ENCODE measurements around the gene TTC39C. TPM values are rescaled to one million over a fixed set of nuclear protein-coding genes. Genes with fewer than 3 reads are reported as not detected.
"Not testable (repeated sequence)": the region's sequence is repeated elsewhere in the genome, so short reads cannot be mapped to it uniquely, and the experiment has no call there.

TTC39C gene
- total RNA-seq, 1 experiment from 2014 or later, result not detected

DNA sequence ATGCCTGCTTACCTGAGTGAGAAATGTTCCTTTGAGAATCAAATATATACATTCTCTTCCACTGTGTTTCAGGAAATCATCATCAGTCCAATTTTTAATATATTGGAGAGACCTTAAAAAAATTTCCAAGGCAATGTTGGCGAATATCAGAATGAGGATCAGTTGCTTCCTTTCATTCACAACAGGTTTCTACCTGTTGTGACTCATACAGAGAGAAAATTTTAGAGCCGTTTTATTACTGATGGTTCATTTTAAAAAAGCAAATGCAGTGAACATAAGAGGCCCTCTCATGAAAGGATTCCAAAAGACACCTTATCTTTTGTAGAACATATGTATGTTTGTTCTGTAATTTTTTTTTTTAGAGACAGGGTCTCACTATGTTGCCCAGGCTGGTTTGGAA lies 42.0 kb downstream of the TTC39C start:
- H3K36me3 ChIP-seq (ENCODE audit: insufficient read depth, low read length), result no peaks in the 10 kb centered on the region
- H3K4me2 ChIP-seq (ENCODE audit: low read depth, low read length, poor library complexity, severe bottlenecking), result no peak overlapping the region
- DNase-seq, result no peak
- no peaks in the 10 kb centered on the region for H3K79me2 ChIP-seq (ENCODE audit: low read length)
- H3K4me1 ChIP-seq (ENCODE audit: low read length), result peaks cover 10% of the 10 kb centered on the region
- no peaks in the 10 kb centered on the region for H4K20me1 ChIP-seq (ENCODE audit: insufficient read depth, low read depth, low read length)
- H3K27me3 ChIP-seq (ENCODE audit: low read length), result no peaks in the 10 kb centered on the region
- H3K27ac ChIP-seq (ENCODE audit: low read length), result no peak overlapping the region
- no peak overlapping the region for H2AFZ ChIP-seq (ENCODE audit: low read length)
- no peak overlapping the region for H3K4me3 ChIP-seq (ENCODE audit: low read length)
- no peak overlapping the region for H3K9ac ChIP-seq (ENCODE audit: low read length)
- no peaks in the 10 kb centered on the region for H3K9me3 ChIP-seq (ENCODE audit: low read length)
- H3K9me2 ChIP-seq (replicated peaks; ENCODE audit: insufficient read depth, low read length), result no peaks in the 10 kb centered on the region

DNA sequence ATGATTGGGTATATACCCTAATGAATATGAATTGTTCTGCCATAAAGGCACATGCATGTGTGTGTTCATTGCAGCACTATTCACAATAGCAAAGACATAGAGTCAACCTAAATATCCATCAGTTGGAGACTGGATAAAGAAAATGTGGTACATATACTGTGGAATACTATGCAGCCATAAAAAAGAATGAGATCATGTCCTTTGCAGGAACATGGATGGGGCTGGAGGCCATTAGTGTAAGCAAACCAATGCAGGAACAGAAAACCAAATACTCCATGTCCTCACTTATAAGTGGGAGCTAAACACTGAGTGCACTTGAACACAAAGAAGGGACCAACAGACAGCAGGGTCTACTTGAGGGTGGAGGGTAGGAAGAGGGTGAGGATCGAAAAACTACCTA lies 43.2 kb downstream of the TTC39C start:
- H3K4me1 ChIP-seq (ENCODE audit: low read length), result peaks cover 10% of the 10 kb centered on the region
- H3K4me2 ChIP-seq (ENCODE audit: low read depth, low read length, poor library complexity, severe bottlenecking), result no peak overlapping the region
- no peak for DNase-seq
- H3K27me3 ChIP-seq (ENCODE audit: low read length), result no peaks in the 10 kb centered on the region
- H3K9me3 ChIP-seq (ENCODE audit: low read length), result no peaks in the 10 kb centered on the region
- no peak overlapping the region for H3K4me3 ChIP-seq (ENCODE audit: low read length)
- no peak overlapping the region for H3K27ac ChIP-seq (ENCODE audit: low read length)
- H3K9ac ChIP-seq (ENCODE audit: low read length), result no peak overlapping the region
- no peak overlapping the region for H2AFZ ChIP-seq (ENCODE audit: low read length)
- H4K20me1 ChIP-seq (ENCODE audit: insufficient read depth, low read depth, low read length), result no peaks in the 10 kb centered on the region
- H3K9me2 ChIP-seq (replicated peaks; ENCODE audit: insufficient read depth, low read length), result no peaks in the 10 kb centered on the region
- no peaks in the 10 kb centered on the region for H3K79me2 ChIP-seq (ENCODE audit: low read length)
- H3K36me3 ChIP-seq (ENCODE audit: insufficient read depth, low read length), result no peaks in the 10 kb centered on the region

DNA sequence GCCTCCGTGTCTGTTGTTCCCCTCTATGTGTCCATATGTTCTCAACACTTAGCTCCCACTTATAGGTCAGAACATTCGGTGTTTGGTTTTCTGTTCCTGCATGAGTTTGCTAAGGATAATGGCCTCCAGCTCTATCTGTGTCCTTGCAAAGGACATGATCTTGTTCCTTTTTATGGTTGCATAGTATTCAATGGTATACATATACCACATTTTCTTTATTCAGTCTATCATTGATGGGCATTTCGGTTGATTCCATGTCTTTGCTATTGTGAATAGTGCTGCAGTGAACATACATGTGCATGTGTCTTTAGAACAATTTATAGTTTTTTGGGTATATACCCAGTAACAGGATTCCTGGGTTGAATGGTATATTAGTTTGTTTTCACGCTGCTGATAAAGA lies 44.8 kb downstream of the TTC39C start:
- H4K20me1 ChIP-seq (ENCODE audit: insufficient read depth, low read depth, low read length); H3K4me2 ChIP-seq (ENCODE audit: low read depth, low read length, poor library complexity, severe bottlenecking); H3K9me3 ChIP-seq (ENCODE audit: low read length); H3K4me3 ChIP-seq (ENCODE audit: low read length); H3K4me1 ChIP-seq (ENCODE audit: low read length); H3K36me3 ChIP-seq (ENCODE audit: insufficient read depth, low read length); H3K9ac ChIP-seq (ENCODE audit: low read length); H3K27ac ChIP-seq (ENCODE audit: low read length); H3K9me2 ChIP-seq (replicated peaks; ENCODE audit: insufficient read depth, low read length); H2AFZ ChIP-seq (ENCODE audit: low read length); H3K27me3 ChIP-seq (ENCODE audit: low read length); DNase-seq; H3K79me2 ChIP-seq (ENCODE audit: low read length): not testable (repeated sequence)

DNA sequence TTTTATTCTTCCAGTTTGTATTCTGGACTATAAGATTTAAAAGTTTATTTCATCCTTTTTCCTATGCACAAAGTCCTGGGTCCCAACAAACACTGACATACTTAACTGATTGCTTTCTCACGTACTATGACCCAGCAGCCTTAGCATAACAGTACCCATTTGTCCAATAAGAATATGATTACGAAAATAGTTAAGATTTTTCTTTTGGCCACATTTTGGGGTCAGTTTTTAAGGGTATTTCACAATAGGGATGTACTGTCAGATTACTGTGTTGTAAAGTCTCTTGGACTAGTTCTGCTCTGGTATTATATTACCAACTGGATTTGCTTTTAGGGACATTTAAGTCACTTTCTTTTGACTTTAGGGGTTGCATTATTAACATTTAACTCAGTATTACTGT lies 46.1 kb downstream of the TTC39C start:
- H3K27me3 ChIP-seq (ENCODE audit: low read length), result no peaks in the 10 kb centered on the region
- H3K9me3 ChIP-seq (ENCODE audit: low read length), result no peaks in the 10 kb centered on the region
- H3K27ac ChIP-seq (ENCODE audit: low read length), result no peak overlapping the region
- H3K4me1 ChIP-seq (ENCODE audit: low read length), result peaks cover 2% of the 10 kb centered on the region
- no peak overlapping the region for H3K4me2 ChIP-seq (ENCODE audit: low read depth, low read length, poor library complexity, severe bottlenecking)
- H3K79me2 ChIP-seq (ENCODE audit: low read length), result no peaks in the 10 kb centered on the region
- no peaks in the 10 kb centered on the region for H3K36me3 ChIP-seq (ENCODE audit: insufficient read depth, low read length)
- DNase-seq, result no peak
- no peaks in the 10 kb centered on the region for H3K9me2 ChIP-seq (replicated peaks; ENCODE audit: insufficient read depth, low read length)
- no peaks in the 10 kb centered on the region for H4K20me1 ChIP-seq (ENCODE audit: insufficient read depth, low read depth, low read length)
- no peak overlapping the region for H3K9ac ChIP-seq (ENCODE audit: low read length)
- H2AFZ ChIP-seq (ENCODE audit: low read length), result no peak overlapping the region
- no peak overlapping the region for H3K4me3 ChIP-seq (ENCODE audit: low read length)

DNA sequence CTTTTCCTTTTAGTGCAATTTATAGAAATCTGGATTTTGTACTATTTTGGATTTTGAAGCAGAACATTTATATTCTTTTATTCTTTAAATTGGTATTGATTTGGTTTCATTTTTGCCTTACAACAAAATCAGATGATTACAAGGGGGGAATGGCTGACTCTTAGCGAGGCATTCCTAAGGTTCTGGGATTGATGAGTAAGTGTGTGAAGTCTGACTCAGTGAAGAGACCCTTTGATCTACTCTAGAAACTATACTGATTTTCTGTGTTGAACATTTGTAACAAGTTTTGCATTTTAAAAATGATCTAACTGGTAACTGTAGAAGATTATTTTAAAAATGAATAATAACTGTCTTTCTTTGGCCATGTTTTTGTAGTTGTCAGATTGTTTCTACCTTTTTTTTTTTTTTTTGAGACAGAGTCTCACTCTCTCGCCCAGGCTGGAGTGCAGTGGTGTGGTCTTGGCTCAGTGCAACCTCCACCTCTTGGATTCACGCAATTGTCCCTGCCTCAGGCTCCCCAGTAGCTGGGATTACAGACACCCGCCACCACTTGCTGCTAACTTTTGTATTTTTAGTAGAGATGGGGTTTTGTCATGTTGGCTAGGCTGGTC lies 48.7 kb downstream of the TTC39C start:
- Histone ChIP-seq H3K27ac (ENCODE audit: low read length) (no peak overlapping the region), H3K9ac (ENCODE audit: low read length) (no peak overlapping the region), H3K9me3 (ENCODE audit: low read length) (no peaks in the 10 kb centered on the region), H3K4me2 (ENCODE audit: low read depth, low read length, poor library complexity, severe bottlenecking) (no peak overlapping the region), H3K36me3 (ENCODE audit: insufficient read depth, low read length) (no peaks in the 10 kb centered on the region), H4K20me1 (ENCODE audit: insufficient read depth, low read depth, low read length) (no peaks in the 10 kb centered on the region), H3K79me2 (ENCODE audit: low read length) (no peaks in the 10 kb centered on the region), H3K4me1 (ENCODE audit: low read length) (no peaks in the 10 kb centered on the region), H3K4me3 (ENCODE audit: low read length) (no peak overlapping the region), H3K27me3 (ENCODE audit: low read length) (no peaks in the 10 kb centered on the region), H2AFZ (ENCODE audit: low read length) (no peak overlapping the region), H3K9me2 (replicated peaks; ENCODE audit: insufficient read depth, low read length) (no peaks in the 10 kb centered on the region)
- no peak for DNase-seq

DNA sequence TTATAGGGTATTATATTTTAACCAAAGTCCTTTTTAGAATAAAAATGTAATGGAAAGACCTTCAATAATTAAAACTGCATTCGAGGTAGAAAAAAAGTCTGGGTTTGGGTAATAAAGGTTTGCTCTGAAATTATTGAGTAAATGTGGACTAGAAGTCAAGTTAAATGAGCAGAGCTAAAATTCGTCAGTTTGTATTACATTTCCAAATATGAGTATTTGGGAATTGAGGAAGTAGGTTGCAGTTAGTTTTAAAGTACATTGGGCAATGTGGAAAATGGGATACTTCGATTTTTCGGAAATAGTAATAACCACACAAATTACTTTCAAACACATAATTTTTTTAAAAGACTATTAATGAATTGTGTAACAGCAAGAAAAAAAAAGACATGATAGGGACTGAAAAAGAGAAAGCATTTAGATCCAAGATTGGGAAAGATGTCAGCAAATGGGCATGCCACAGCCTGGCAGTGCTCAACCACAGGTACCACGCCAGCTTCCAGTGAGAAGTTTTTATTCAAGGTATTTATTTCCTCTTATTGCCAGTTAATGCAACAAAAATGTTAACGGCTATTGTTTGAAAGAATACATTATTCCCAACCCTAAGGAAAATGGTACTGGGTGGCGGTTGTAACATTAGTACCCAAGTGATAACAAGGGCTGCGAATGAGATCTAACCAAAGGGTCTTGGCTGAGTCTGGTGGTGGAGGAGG lies 50.0 kb downstream of the TTC39C start:
- Histone ChIP-seq H3K9me3 (ENCODE audit: low read length) (no peaks in the 10 kb centered on the region), H3K27ac (ENCODE audit: low read length) (no peak overlapping the region), H3K4me3 (ENCODE audit: low read length) (no peak overlapping the region), H4K20me1 (ENCODE audit: insufficient read depth, low read depth, low read length) (no peaks in the 10 kb centered on the region), H2AFZ (ENCODE audit: low read length) (no peak overlapping the region), H3K9ac (ENCODE audit: low read length) (no peak overlapping the region), H3K36me3 (ENCODE audit: insufficient read depth, low read length) (no peaks in the 10 kb centered on the region), H3K4me2 (ENCODE audit: low read depth, low read length, poor library complexity, severe bottlenecking) (no peak overlapping the region), H3K9me2 (replicated peaks; ENCODE audit: insufficient read depth, low read length) (no peaks in the 10 kb centered on the region), H3K4me1 (ENCODE audit: low read length) (no peaks in the 10 kb centered on the region), H3K27me3 (ENCODE audit: low read length) (no peaks in the 10 kb centered on the region), H3K79me2 (ENCODE audit: low read length) (no peaks in the 10 kb centered on the region)
- no peak for DNase-seq

DNA sequence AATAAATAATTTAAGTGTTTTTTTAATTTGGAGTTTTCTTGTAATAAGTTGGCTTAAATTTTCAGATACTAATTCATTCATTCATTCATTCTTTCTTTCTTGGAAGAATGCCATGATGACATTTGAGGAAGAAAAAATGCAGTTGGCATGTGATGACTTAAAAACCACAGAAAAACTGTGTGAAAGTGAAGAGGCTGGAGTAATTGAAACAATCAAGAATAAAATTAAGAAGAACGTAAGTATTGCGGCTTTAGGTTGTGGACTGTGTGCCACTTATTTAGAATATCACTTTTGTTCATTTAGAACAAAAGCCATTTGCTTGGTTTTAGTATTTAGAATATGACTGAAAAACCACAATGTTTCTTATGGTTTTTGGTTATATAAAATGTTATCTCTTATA lies 51.4 kb downstream of the TTC39C start:
- DNase-seq, result no peak
- Histone ChIP-seq H3K9me3 (ENCODE audit: low read length) (no peaks in the 10 kb centered on the region), H3K4me3 (ENCODE audit: low read length) (no peak overlapping the region), H3K9me2 (replicated peaks; ENCODE audit: insufficient read depth, low read length) (no peaks in the 10 kb centered on the region), H2AFZ (ENCODE audit: low read length) (no peak overlapping the region), H3K79me2 (ENCODE audit: low read length) (no peaks in the 10 kb centered on the region), H3K36me3 (ENCODE audit: insufficient read depth, low read length) (no peaks in the 10 kb centered on the region), H3K9ac (ENCODE audit: low read length) (no peak overlapping the region), H3K4me2 (ENCODE audit: low read depth, low read length, poor library complexity, severe bottlenecking) (no peak overlapping the region), H4K20me1 (ENCODE audit: insufficient read depth, low read depth, low read length) (no peaks in the 10 kb centered on the region), H3K27me3 (ENCODE audit: low read length) (no peaks in the 10 kb centered on the region), H3K4me1 (ENCODE audit: low read length) (no peaks in the 10 kb centered on the region), H3K27ac (ENCODE audit: low read length) (no peak overlapping the region)

DNA sequence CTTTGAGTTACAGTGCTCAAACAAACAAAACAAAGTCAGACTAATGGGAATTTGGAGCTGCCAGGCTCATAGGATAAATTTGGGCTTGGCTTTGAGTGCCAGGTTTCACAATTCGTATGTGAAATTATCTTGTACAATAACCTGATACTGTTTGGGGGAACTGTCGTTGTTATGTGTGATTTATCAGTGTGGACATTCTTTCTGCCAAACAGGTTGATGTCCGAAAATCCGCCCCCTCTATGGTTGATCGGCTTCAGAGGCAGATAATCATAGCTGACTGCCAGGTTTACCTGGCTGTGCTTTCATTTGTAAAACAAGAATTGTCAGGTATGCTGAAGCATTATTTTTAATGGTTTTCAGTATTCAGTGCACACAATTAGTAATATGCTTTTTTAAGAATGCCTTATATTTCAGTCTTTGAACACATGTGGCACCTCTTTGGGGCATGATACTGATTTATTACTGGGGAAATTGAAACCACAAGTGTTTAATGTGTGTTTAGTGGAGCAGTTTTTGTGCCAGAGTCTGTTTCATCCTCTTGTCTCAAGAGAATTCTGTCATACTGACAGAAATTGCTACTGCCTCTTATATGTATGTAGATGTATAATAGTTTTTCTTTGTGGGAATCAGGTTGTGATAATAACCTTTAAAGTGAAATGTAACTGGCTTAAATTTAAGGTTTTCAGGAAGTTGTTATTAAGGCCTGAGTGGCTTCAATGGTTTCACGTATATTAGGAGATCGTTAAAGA lies 54.6 kb downstream of the TTC39C start:
- no peaks in the 10 kb centered on the region for H3K27me3 ChIP-seq (ENCODE audit: low read length)
- H2AFZ ChIP-seq (ENCODE audit: low read length), result no peak overlapping the region
- no peaks in the 10 kb centered on the region for H3K36me3 ChIP-seq (ENCODE audit: insufficient read depth, low read length)
- H3K9ac ChIP-seq (ENCODE audit: low read length), result no peak overlapping the region
- H3K4me2 ChIP-seq (ENCODE audit: low read depth, low read length, poor library complexity, severe bottlenecking), result no peak overlapping the region
- DNase-seq, result no peak
- H3K27ac ChIP-seq (ENCODE audit: low read length), result no peak overlapping the region
- no peaks in the 10 kb centered on the region for H3K9me2 ChIP-seq (replicated peaks; ENCODE audit: insufficient read depth, low read length)
- no peak overlapping the region for H3K4me3 ChIP-seq (ENCODE audit: low read length)
- no peaks in the 10 kb centered on the region for H3K4me1 ChIP-seq (ENCODE audit: low read length)
- no peaks in the 10 kb centered on the region for H3K79me2 ChIP-seq (ENCODE audit: low read length)
- no peaks in the 10 kb centered on the region for H3K9me3 ChIP-seq (ENCODE audit: low read length)
- H4K20me1 ChIP-seq (ENCODE audit: insufficient read depth, low read depth, low read length), result no peaks in the 10 kb centered on the region
